Measurements from ENCODE around the gene CREBZF. TPM values are rescaled to one million over a fixed set of nuclear protein-coding genes. Genes with fewer than 3 reads are reported as not detected.

Gene CREBZF
- total RNA-seq, 1 experiment from 2014 or later, result 31.0 TPM

DNA sequence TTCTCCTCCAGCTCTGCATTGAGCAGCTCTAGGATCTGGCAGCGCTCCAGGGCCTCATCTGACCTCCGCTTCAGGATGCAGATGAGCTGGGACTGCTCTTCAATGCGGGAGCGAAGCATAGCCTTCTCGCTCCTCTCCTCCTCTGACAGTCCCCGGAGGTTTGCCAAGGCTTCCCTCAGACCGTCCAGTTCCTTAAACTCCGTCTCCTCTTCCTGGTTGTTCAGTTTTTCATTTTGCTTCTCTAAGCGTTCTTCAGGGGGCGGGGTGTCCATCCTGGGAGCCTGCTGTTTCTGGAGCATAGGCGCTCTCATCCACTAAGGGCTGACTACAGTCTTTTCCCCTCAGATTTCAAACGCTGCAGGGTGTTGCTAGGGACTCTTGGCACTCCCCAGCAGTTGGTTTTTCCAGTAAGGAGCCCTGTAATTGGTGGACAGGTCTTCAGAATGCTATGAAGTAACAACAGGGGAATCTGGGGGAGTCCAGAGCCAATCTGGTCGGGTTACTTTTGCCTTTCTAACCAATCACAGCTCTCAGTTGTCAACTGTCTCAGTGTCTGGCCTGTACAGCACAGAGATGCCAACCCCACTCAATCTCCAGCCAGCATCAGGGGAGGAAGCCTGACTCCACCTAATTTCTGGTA lies 21.0 kb upstream of the CREBZF start, which contains the start of gene CCDC89:
Gene CCDC89 (minus strand): TSS at position 376 of the 640 bp plus-strand sequence. CDS start 65 bp downstream, at position 311.
- Mint-ChIP-seq H3K27ac (ENCODE audit: unreplicated experiment) (no peak within 1 kb of the TSS), H3K4me3 (ENCODE audit: low read depth, unreplicated experiment) (no peak within 1 kb of the TSS), H3K27me3 (ENCODE audit: unreplicated experiment) (no peaks in the 10 kb centered on the region), H3K4me1 (ENCODE audit: low read depth, unreplicated experiment) (peaks cover 7% of the 10 kb centered on the region), H3K9me3 (ENCODE audit: low read depth, unreplicated experiment) (no peaks in the 10 kb centered on the region), H3K36me3 (ENCODE audit: insufficient read depth, unreplicated experiment) (no peaks in the 10 kb centered on the region)
- TF ChIP-seq, protein P1, sequence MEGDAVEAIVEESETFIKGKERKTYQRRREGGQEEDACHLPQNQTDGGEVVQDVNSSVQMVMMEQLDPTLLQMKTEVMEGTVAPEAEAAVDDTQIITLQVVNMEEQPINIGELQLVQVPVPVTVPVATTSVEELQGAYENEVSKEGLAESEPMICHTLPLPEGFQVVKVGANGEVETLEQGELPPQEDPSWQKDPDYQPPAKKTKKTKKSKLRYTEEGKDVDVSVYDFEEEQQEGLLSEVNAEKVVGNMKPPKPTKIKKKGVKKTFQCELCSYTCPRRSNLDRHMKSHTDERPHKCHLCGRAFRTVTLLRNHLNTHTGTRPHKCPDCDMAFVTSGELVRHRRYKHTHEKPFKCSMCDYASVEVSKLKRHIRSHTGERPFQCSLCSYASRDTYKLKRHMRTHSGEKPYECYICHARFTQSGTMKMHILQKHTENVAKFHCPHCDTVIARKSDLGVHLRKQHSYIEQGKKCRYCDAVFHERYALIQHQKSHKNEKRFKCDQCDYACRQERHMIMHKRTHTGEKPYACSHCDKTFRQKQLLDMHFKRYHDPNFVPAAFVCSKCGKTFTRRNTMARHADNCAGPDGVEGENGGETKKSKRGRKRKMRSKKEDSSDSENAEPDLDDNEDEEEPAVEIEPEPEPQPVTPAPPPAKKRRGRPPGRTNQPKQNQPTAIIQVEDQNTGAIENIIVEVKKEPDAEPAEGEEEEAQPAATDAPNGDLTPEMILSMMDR (IDR thresholded peaks at IDR 0.05; ENCODE audit: unreplicated experiment), result no peak
- intact Hi-C loops (cut with micrococcal nuclease; ENCODE audit: unreplicated experiment), result no loop called here
- BruUV-seq (replicated peaks), result no TSS peak
- DNase-seq, result no peak
- CTCF ChIA-PET, result no interaction called here

DNA sequence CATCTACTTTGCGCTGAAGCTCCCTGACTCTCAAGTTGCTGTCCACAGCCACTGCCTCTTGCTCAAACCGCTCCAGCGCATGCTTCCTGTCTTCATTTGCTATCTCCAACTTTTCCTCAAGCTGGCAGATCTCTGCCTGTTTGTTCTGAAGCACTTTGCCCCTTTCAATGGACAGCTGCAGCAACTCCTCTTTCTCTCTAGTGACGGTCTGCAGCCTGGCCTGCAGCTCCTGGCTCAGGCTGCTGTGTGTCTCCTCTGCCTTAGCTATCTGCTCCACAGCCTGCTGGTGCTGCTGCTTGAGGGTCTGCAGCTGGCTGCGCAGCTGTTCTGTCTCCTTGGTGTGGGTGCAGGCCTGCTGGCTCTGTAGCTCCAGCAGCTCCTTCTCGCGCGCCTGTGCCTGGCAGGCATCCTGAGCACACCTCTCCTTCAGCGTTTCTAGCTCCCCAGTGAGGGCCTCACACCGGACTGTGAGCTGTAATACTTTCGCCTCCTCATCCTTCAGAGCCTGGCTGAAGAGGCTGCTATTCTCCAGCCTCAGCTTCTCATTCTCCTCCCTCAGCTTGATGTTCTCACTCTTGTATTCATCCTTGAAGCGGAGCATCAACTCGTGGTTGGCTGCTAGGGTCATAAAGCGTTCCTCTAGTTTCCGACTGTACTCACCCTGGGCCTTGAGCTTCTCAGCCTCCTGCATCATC lies 20.3 kb upstream of the CREBZF start:
- intact Hi-C loops (cut with micrococcal nuclease; ENCODE audit: unreplicated experiment), result no loop called here
- DNase-seq, result no peak
- Mint-ChIP-seq H3K4me1 (ENCODE audit: low read depth, unreplicated experiment) (peaks cover under 1% of the 10 kb centered on the region), H3K9me3 (ENCODE audit: low read depth, unreplicated experiment) (no peaks in the 10 kb centered on the region), H3K36me3 (ENCODE audit: insufficient read depth, unreplicated experiment) (no peaks in the 10 kb centered on the region), H3K27ac (ENCODE audit: unreplicated experiment) (no peak overlapping the region), H3K4me3 (ENCODE audit: low read depth, unreplicated experiment) (no peak overlapping the region), H3K27me3 (ENCODE audit: unreplicated experiment) (no peaks in the 10 kb centered on the region)
- no TSS peak for BruUV-seq (replicated peaks)
- CTCF ChIA-PET, result interaction anchor here (0.6 kb wide), 1 partner anchor 242 kb away, joined by 11 read pairs; no protein-coding TSS in a partner anchor
- TF ChIP-seq, protein P1 (IDR thresholded peaks at IDR 0.05; ENCODE audit: unreplicated experiment), result no peak

DNA sequence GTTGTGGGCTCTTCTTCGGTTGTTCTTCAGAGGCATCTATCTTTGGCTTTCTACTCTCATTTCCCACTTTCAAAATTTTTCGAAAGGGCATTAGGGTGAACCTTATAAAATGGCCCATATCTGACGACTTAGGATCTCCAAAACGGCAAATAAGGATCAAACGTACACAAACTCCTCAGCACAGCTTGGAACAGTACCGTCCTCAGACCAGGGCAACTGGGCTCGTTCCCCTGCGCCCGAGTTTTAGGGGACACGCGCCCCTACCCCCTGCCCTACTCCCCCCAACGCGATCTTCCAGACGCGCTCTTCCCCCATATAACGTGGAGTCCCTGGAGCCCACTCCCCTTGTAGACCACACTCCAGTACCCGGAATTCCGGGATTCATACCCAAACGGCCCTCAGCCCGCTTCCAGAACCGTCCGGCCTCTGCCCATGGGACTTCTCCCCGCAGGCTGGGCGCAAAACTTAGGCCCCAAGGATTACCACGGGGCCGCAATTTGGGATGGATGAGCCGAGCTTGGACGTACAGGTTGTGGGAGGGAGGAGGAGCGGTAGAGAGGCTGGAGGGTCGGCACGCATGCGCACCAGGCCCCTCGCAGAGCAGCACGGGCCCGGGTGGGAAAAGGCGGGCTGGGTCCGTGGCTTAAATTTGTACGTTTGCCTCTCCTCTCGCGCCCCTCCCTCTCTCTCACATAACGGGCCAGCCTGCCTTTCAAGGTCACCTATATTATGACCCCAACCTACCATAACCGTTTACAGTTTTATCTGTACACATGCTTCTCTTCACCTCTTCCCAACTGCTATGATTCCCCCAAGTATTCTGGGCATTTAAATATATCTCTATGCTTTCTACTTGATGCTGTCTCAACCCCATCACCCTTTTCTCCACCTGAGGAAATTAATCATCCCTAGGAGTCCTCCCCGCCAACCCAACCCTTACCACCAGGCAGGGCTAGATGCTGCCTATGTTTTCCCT lies 17.7 kb upstream of the CREBZF start:
- no peak overlapping the region for H3K4me3 Mint-ChIP-seq (ENCODE audit: low read depth, unreplicated experiment)
- TF ChIP-seq, protein P1 (IDR thresholded peaks at IDR 0.05; ENCODE audit: unreplicated experiment), result no peak
- intact Hi-C loops (cut with micrococcal nuclease; ENCODE audit: unreplicated experiment), result no loop called here
- no peaks in the 10 kb centered on the region for H3K36me3 Mint-ChIP-seq (ENCODE audit: insufficient read depth, unreplicated experiment)
- H3K4me1 Mint-ChIP-seq (ENCODE audit: low read depth, unreplicated experiment), result no peaks in the 10 kb centered on the region
- no peaks in the 10 kb centered on the region for H3K9me3 Mint-ChIP-seq (ENCODE audit: low read depth, unreplicated experiment)
- CTCF ChIA-PET, result no interaction called here
- no peak for DNase-seq
- BruUV-seq (replicated peaks), result no TSS peak
- H3K27me3 Mint-ChIP-seq (ENCODE audit: unreplicated experiment), result no peaks in the 10 kb centered on the region
- H3K27ac Mint-ChIP-seq (ENCODE audit: unreplicated experiment), result no peak overlapping the region

DNA sequence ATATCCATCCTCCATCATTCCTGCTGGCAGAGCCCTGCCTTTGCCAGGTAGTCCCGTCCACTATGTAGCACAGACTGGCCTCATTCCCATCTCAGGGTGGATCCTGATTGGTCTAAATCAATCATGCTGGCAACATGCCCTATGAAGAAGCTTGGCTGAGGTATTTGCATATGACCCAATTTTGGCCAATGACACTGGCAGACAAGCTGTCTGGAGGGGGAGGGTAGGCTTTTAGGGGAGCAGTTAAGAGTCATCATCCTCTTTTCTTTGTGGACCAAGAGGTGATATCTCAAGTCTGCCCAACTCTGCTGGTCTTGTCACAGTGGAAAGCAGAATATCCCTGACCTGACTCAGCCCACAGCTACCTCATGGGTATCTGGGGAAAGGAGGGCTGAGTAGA lies 16.0 kb upstream of the CREBZF start:
- CTCF ChIA-PET, result no interaction called here
- BruUV-seq (replicated peaks), result no TSS peak
- intact Hi-C loops (cut with micrococcal nuclease; ENCODE audit: unreplicated experiment), result no loop called here
- Mint-ChIP-seq H3K36me3 (ENCODE audit: insufficient read depth, unreplicated experiment) (no peaks in the 10 kb centered on the region), H3K4me1 (ENCODE audit: low read depth, unreplicated experiment) (no peaks in the 10 kb centered on the region), H3K4me3 (ENCODE audit: low read depth, unreplicated experiment) (no peak overlapping the region), H3K27me3 (ENCODE audit: unreplicated experiment) (no peaks in the 10 kb centered on the region), H3K9me3 (ENCODE audit: low read depth, unreplicated experiment) (no peaks in the 10 kb centered on the region), H3K27ac (ENCODE audit: unreplicated experiment) (no peak overlapping the region)
- DNase-seq, result no peak
- TF ChIP-seq, protein P1 (IDR thresholded peaks at IDR 0.05; ENCODE audit: unreplicated experiment), result no peak
